Fibroblast of the aortic adventitia (primary cell): ENCODE measurements around the gene ZNG1B. TPM values are rescaled to one million over a fixed set of nuclear protein-coding genes. Genes with fewer than 3 reads are reported as not detected.
"Not testable (repeated sequence)": the region's sequence is repeated elsewhere in the genome, so short reads cannot be mapped to it uniquely, and the experiment has no call there.

Experiments used
- DNase-seq: peaks from one replicate; pipeline ENCODE4 v3.0.0-alpha.2; 2010; ENCODE audit warnings: low read depth
- H3K4me3 ChIP-seq: 2 replicates; pipeline ENCODE4 v1.5.1; 2011; ENCODE audit warnings: low read depth, mild to moderate bottlenecking, control low read depth, low read length, moderate library complexity
- total RNA-seq: library from RNA; depleted of rRNA; stranded (reverse); fragments of >200 nt; gene quantifications from 2 replicates; pipeline ENCODE4 v1.2.3, GENCODE V29; 2012; ENCODE audit warnings: low replicate concordance

ZNG1B gene
- total RNA-seq, 1 donor = 32.5 TPM

GRCh38 chr2:113527350-113528045 lies 90.0 kb downstream of the ZNG1B start:
- DNase-seq, H3K4me3 ChIP-seq: not testable (repeated sequence)

DNA sequence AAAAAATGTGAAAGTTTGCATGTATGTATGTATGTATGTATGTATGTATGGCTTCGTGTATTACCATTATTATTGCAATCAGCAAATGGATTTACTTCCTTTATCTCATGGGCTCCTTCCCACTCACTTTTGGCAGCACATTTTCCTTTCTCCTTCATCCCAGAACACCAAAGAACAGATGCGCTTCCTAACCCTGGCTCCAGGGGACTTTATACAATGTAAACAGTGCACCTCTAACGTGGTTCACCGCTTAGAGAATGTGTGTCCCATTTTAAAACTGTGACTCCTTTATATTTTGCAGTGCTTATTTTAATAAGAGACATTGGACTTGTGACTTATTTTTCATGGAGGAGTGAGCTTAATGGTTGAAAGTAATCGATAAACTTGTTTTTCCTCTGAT lies 90.6 kb downstream of the ZNG1B start:
- not testable (repeated sequence) for DNase-seq, H3K4me3 ChIP-seq

- DNase-seq, H3K4me3 ChIP-seq: not testable (repeated sequence)
Measured at GRCh38 chr2:113528904-113529303, 91.4 kb downstream of the ZNG1B start.

GRCh38 chr2:113532991-113533390 lies 95.5 kb downstream of the ZNG1B start:
- H3K4me3 ChIP-seq, DNase-seq: not testable (repeated sequence)

DNA sequence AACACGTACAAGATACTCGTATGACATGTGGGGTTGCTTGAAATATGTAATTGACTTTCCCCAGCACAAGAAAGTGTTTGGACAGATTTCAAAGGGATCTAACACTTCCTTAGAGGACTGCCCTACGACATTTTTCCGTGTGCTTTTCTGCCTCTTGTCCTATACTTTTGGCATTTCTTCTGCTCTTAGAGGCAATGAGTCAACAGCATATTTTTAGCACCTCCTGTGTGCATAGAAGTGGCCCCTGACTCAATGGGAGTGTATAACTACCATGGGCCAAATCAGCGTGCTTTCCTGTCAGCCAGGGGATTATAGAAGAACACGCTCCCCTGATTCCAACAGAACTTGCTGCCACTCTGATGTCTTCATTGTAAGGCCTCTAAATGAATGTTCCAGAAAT lies 99.1 kb downstream of the ZNG1B start:
- not testable (repeated sequence) for H3K4me3 ChIP-seq, DNase-seq

GRCh38 chr2:113540834-113541203 lies 103.3 kb downstream of the ZNG1B start:
- DNase-seq, H3K4me3 ChIP-seq: not testable (repeated sequence)

DNA sequence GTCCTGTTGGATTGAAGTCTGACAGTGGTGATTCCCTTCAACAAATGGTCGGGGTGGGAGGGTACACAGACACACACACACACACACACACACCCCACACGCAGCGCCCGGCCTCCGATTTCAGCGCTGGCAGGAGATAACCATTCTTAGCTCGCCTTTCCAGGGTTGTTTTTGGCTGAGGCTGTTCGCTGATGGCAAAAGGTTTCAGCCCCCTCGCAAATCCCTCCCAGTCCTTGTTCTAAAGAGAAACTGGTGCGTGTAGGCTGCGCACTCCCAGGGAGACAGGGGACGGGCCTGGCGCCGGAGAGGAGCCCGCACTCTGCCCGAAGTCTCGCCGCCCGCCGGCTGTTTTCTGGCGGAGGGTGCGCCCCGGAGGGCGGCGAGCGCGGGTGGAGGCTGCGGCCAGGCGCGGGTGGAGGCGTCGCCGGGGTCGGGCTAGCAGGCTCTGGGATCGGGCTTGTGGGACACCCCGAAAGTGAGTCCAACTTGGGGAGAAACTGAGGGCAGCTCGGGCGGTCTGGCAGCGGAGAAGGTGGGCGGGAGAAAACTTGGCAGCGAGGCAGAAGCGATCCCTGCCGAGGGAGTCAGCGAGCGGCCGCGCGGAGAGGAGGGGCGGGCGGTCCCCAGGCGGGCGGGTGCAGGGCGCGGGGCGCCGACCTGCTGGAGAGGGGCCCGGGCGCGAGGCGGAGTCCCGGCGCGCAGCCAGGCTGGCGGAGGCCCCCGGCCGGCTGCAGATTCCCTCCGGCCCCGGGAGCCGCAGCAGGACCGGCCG lies 103.9 kb downstream of the ZNG1B start:
- H3K4me3 ChIP-seq = peak overlapping the region; percentile 62
- DNase-seq = peak; percentile 47

GRCh38 chr2:113541976-113542485 lies 104.5 kb downstream of the ZNG1B start:
- not testable (repeated sequence) for DNase-seq
- H3K4me3 ChIP-seq = peak overlapping the region; percentile 62

DNA sequence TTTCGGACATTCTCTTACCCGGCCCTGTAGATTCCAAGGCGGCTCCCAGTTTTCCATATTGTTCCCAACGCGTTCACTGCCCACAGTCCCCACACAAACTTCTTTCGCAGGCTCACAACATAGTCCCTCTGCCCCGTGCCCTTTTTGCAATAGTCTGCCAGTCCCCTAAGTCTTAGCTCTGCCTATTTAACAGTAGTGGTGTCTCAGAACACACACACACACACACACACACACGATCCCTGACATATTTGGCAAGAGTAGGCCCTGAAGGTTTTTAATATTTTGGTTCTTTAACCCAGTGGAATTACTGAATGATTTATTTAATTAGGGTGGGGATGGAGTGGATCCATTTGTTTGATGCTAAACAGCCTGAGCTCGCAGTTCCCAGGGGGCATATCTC lies 105.0 kb downstream of the ZNG1B start:
- H3K4me3 ChIP-seq = not testable (repeated sequence)

More for the DNA sequence above, 105.0 kb downstream of the ZNG1B start:
- DNase-seq = not testable (repeated sequence)

Other genes starting within 250 kb of the ZNG1B start
- 0.09 and 1.5 TPM in 2 replicates for gene PAX8, start 158.8 kb upstream of the ZNG1B start, total RNA-seq
- gene FOXD4L1, start 61.0 kb downstream of the ZNG1B start, total RNA-seq = 0.09 and 0.16 TPM in 2 replicates
- gene RABL2A, start 189.6 kb downstream of the ZNG1B start, total RNA-seq = 7.6 and 12.0 TPM in 2 replicates